ENCODE results near the gene TMEM30A. TPM values are rescaled to one million over a fixed set of nuclear protein-coding genes. Genes with fewer than 3 reads are reported as not detected.

TMEM30A gene
- total RNA-seq, 1 donor from 2014 or later, result 74.4 TPM

GRCh38 chr6:75236630-75237029 is 48.0 kb downstream of the TMEM30A start:
- H3K4me1 Mint-ChIP-seq (ENCODE audit: low read depth), result peaks cover 7% of the 10 kb centered on the region
- no peak for DNase-seq (ENCODE audit: low spot score, unreplicated experiment)
- TF ChIP-seq, protein P1, sequence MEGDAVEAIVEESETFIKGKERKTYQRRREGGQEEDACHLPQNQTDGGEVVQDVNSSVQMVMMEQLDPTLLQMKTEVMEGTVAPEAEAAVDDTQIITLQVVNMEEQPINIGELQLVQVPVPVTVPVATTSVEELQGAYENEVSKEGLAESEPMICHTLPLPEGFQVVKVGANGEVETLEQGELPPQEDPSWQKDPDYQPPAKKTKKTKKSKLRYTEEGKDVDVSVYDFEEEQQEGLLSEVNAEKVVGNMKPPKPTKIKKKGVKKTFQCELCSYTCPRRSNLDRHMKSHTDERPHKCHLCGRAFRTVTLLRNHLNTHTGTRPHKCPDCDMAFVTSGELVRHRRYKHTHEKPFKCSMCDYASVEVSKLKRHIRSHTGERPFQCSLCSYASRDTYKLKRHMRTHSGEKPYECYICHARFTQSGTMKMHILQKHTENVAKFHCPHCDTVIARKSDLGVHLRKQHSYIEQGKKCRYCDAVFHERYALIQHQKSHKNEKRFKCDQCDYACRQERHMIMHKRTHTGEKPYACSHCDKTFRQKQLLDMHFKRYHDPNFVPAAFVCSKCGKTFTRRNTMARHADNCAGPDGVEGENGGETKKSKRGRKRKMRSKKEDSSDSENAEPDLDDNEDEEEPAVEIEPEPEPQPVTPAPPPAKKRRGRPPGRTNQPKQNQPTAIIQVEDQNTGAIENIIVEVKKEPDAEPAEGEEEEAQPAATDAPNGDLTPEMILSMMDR (IDR thresholded peaks at IDR 0.05; ENCODE audit: unreplicated experiment), result no peak

DNA sequence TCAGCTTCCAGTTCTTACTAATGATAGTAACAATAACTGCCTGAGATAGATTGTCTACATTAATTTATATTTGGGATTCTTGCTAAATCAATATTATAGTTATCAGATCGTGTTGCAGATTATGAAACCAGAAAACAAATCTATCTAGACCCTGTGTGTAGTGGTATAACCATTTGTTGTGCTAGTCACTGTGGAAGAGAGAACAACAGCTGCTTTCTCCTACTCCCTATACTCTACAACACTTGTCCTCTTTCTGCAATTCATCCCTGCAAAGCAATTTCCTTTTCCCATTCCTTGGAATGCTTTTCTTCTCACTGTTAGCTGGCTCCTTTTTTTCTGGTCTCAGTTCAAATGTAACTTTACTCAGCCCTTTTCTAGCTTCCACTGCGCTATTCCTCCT is 49.3 kb downstream of the TMEM30A start:
- H3K4me1 Mint-ChIP-seq (ENCODE audit: low read depth), result peaks cover 8% of the 10 kb centered on the region
- DNase-seq (ENCODE audit: low spot score, unreplicated experiment), result no peak
- H3K4me3 Mint-ChIP-seq (ENCODE audit: low read depth), result no peak overlapping the region
- no peaks in the 10 kb centered on the region for H3K27me3 Mint-ChIP-seq
- peak overlapping the region; percentile 9 for H3K27ac Mint-ChIP-seq
- H3K36me3 Mint-ChIP-seq (ENCODE audit: insufficient read depth), result peaks cover 13% of the 10 kb centered on the region
- TF ChIP-seq, protein P1 (IDR thresholded peaks at IDR 0.05; ENCODE audit: unreplicated experiment), result no peak
- no peaks in the 10 kb centered on the region for H3K9me3 Mint-ChIP-seq (ENCODE audit: low read depth)

More at GRCh38 chr6:75236630-75237029, 48.0 kb downstream of the TMEM30A start:
- Mint-ChIP-seq H3K27me3 (no peaks in the 10 kb centered on the region), H3K4me3 (ENCODE audit: low read depth) (no peak overlapping the region), H3K36me3 (ENCODE audit: insufficient read depth) (peaks cover 16% of the 10 kb centered on the region), H3K9me3 (ENCODE audit: low read depth) (no peaks in the 10 kb centered on the region), H3K27ac (no peak overlapping the region)

DNA sequence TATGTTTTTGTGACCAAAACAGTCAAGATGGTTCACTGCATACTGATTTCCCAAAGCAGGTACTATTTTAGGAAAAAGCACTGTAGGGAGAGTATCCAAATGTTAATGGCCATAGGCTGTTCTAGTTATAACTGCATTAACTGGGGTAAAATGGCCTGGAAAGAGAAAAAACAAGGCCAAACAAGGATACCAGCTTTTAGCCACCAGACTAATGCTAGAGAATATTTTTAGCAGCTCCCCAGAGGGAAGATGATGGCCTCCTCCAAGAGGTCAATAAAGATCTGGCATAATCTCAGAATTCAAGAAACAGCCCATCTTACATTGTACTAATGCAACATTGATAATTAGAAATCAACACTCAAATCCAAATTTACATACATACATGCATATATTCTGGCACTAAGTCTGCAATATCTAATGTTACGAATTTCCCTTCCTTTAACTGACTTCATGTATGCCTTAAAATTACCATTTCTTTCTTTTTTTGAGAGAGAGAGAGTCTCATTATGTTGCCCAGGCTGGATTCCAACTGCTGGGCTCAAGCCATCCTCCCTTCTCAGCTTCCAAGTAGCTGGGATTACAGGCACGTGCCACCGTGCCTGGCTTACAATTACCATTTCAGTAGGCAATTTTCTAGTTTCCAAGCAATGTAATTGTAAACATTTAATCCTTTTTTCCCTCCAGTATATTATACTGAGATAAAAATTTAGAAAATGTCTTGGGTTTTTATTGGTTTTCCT is 50.3 kb downstream of the TMEM30A start:
- no peak for DNase-seq (ENCODE audit: low spot score, unreplicated experiment)
- Mint-ChIP-seq H3K4me1 (ENCODE audit: low read depth) (peaks cover 13% of the 10 kb centered on the region), H3K27me3 (no peaks in the 10 kb centered on the region), H3K36me3 (ENCODE audit: insufficient read depth) (peaks cover 8% of the 10 kb centered on the region), H3K27ac (no peak overlapping the region), H3K9me3 (ENCODE audit: low read depth) (no peaks in the 10 kb centered on the region), H3K4me3 (ENCODE audit: low read depth) (no peak overlapping the region)
- TF ChIP-seq, protein P1 (IDR thresholded peaks at IDR 0.05; ENCODE audit: unreplicated experiment), result no peak

- Mint-ChIP-seq H3K9me3 (ENCODE audit: low read depth) (no peaks in the 10 kb centered on the region), H3K4me3 (ENCODE audit: low read depth) (no peak overlapping the region), H3K36me3 (ENCODE audit: insufficient read depth) (peaks cover 3% of the 10 kb centered on the region), H3K4me1 (ENCODE audit: low read depth) (peaks cover 13% of the 10 kb centered on the region), H3K27ac (no peak overlapping the region), H3K27me3 (no peaks in the 10 kb centered on the region)
- no peak for DNase-seq (ENCODE audit: low spot score, unreplicated experiment)
- TF ChIP-seq, protein P1 (IDR thresholded peaks at IDR 0.05; ENCODE audit: unreplicated experiment), result no peak
These were observed 51.4 kb downstream of the TMEM30A start for GRCh38 chr6:75233092-75233615.

DNA sequence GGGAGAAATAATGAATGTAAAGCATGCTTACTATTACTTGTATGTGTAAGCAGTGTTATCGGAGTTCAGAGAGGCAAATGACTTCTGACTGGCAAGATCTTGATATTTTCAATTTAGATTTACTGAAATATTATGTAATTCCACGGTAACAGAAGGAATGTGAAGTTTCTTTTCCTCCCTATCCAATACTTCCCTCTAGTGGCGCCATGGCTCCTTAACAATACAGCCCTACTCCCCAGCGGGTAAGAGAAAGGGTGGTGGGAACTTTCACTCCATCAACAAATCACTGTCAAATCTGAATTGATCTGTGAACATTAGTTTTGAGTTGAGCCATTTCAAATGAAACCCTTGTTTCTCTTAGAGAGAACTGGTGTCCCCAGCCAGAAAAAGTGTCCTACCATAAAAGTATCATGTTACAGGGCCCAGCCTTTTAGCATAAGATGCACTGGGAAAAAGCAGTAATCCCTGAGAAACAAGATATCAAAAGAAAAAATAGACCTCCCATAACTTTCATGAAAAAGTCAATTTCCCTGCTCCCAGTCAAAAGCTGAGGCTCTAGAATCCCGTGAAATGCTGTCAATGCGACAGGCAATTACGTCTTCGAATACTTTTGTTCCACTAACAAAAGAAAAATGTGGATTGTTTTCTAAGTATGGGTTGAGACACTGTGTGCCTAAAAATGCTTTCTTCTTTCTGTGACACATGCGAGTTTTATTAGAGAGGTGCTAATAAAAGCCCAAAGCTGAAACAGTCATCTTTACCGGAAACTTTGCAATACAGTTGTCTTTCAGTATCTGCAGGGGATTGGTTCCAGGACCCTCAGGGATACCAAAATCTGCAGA is 53.9 kb downstream of the TMEM30A start:
- no peaks in the 10 kb centered on the region for H3K27me3 Mint-ChIP-seq
- H3K27ac Mint-ChIP-seq, result peak overlapping the region; percentile 36
- no peaks in the 10 kb centered on the region for H3K36me3 Mint-ChIP-seq (ENCODE audit: insufficient read depth)
- H3K4me3 Mint-ChIP-seq (ENCODE audit: low read depth), result no peak overlapping the region
- DNase-seq (ENCODE audit: low spot score, unreplicated experiment), result no peak
- H3K4me1 Mint-ChIP-seq (ENCODE audit: low read depth), result peaks cover 13% of the 10 kb centered on the region
- H3K9me3 Mint-ChIP-seq (ENCODE audit: low read depth), result peaks cover 4% of the 10 kb centered on the region
- TF ChIP-seq, protein P1 (IDR thresholded peaks at IDR 0.05; ENCODE audit: unreplicated experiment), result peak; percentile 73

Data from progenitor cell of endocrine pancreas (in vitro differentiated cells).